Measurements from ENCODE around the gene PATE4.

DNA sequence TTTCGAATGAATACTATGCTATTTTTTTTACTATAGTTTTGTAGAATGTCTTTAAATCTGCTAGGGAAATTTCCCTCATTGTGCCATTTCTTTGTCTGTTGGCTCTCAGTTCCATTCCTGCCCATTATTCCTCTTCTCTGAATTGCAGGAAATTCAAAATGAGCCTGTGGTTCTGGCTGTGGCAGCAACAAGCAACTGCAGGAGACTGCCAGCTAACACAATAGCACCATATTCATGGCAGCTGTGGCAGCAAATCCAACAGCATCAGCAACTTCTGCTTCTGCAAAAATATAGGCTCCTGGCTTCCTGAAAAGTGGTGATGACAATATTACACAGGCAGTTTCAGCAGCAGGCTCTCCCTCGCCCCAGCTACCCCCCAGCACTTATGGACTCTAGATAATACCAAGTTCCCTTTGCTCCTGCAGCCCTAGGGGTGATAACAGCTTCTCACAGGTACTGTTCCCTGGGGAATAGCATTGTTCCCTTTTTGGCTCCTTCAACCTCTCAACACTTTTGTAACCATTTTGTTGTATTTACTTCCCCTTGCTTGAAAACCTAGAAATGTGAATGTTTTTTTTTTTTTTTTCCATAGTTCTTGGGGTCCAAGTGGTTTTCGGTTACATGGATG, 9.3 kb downstream of the PATE4 start:
- TF ChIP-seq POLR2A (IDR thresholded peaks at IDR 0.05) = no peak
- TF ChIP-seq, protein P1, sequence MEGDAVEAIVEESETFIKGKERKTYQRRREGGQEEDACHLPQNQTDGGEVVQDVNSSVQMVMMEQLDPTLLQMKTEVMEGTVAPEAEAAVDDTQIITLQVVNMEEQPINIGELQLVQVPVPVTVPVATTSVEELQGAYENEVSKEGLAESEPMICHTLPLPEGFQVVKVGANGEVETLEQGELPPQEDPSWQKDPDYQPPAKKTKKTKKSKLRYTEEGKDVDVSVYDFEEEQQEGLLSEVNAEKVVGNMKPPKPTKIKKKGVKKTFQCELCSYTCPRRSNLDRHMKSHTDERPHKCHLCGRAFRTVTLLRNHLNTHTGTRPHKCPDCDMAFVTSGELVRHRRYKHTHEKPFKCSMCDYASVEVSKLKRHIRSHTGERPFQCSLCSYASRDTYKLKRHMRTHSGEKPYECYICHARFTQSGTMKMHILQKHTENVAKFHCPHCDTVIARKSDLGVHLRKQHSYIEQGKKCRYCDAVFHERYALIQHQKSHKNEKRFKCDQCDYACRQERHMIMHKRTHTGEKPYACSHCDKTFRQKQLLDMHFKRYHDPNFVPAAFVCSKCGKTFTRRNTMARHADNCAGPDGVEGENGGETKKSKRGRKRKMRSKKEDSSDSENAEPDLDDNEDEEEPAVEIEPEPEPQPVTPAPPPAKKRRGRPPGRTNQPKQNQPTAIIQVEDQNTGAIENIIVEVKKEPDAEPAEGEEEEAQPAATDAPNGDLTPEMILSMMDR (IDR thresholded peaks at IDR 0.05) = no peak

Measured in breast epithelium (tissue), 3 donors.